ENCODE measurements around the gene NFATC1. TPM values are rescaled to one million over a fixed set of nuclear protein-coding genes. Genes with fewer than 3 reads are reported as not detected.

The NFATC1 gene
- total RNA-seq, 1 donor from 2014 or later: 18.3 TPM

- intact Hi-C loops (cut with micrococcal nuclease): no loop called here
- DNase-seq: no peak
- Histone ChIP-seq H3K4me3 (no peak overlapping the region), H3K27ac (replicated peaks) (no peak overlapping the region), H3K4me1 (peaks cover 33% of the 10 kb centered on the region), H3K36me3 (peaks cover 4% of the 10 kb centered on the region), H3K9me3 (replicated peaks) (peaks cover 27% of the 10 kb centered on the region), H3K27me3 (ENCODE audit: low read depth) (no peaks in the 10 kb centered on the region)
- no peak for TF ChIP-seq CTCF (IDR thresholded peaks at IDR 0.05; ENCODE audit: borderline replicate concordance)
Measured at GRCh38 chr18:79569720-79570119, 174.0 kb downstream of the NFATC1 start.

- Histone ChIP-seq H3K4me3 (no peak overlapping the region), H3K27ac (replicated peaks) (no peak overlapping the region), H3K36me3 (peaks cover 4% of the 10 kb centered on the region), H3K4me1 (peaks cover 29% of the 10 kb centered on the region), H3K27me3 (ENCODE audit: low read depth) (no peaks in the 10 kb centered on the region), H3K9me3 (replicated peaks) (peaks cover 27% of the 10 kb centered on the region)
- TF ChIP-seq CTCF (IDR thresholded peaks at IDR 0.05; ENCODE audit: borderline replicate concordance): no peak
- intact Hi-C loops (cut with micrococcal nuclease): no loop called here
- no peak for DNase-seq
Measured at GRCh38 chr18:79570266-79571201, 174.8 kb downstream of the NFATC1 start.

- Histone ChIP-seq H3K4me3 (no peak overlapping the region), H3K27ac (replicated peaks) (no peak overlapping the region), H3K27me3 (ENCODE audit: low read depth) (no peaks in the 10 kb centered on the region), H3K36me3 (peaks cover 4% of the 10 kb centered on the region), H3K4me1 (peaks cover 37% of the 10 kb centered on the region), H3K9me3 (replicated peaks) (peaks cover 27% of the 10 kb centered on the region)
- DNase-seq: no peak
- no peak for TF ChIP-seq CTCF (IDR thresholded peaks at IDR 0.05; ENCODE audit: borderline replicate concordance)
- intact Hi-C loops (cut with micrococcal nuclease): no loop called here
Measured at GRCh38 chr18:79571211-79572092, 175.7 kb downstream of the NFATC1 start.

- no peak for TF ChIP-seq CTCF (IDR thresholded peaks at IDR 0.05; ENCODE audit: borderline replicate concordance)
- Histone ChIP-seq H3K4me1 (peaks cover 38% of the 10 kb centered on the region), H3K27me3 (ENCODE audit: low read depth) (no peaks in the 10 kb centered on the region), H3K27ac (replicated peaks) (no peak overlapping the region), H3K36me3 (peaks cover 4% of the 10 kb centered on the region), H3K4me3 (no peak overlapping the region), H3K9me3 (replicated peaks) (peaks cover 27% of the 10 kb centered on the region)
- no peak for DNase-seq
- intact Hi-C loops (cut with micrococcal nuclease): no loop called here
Measured at GRCh38 chr18:79572093-79572780, 176.5 kb downstream of the NFATC1 start.

- no peak for TF ChIP-seq CTCF (IDR thresholded peaks at IDR 0.05; ENCODE audit: borderline replicate concordance)
- intact Hi-C loops (cut with micrococcal nuclease): no loop called here
Measured at GRCh38 chr18:79572848-79573451, 177.2 kb downstream of the NFATC1 start.

More at GRCh38 chr18:79572848-79573451, 177.2 kb downstream of the NFATC1 start:
- Histone ChIP-seq H3K4me3 (no peak overlapping the region), H3K36me3 (peaks cover 4% of the 10 kb centered on the region), H3K4me1 (peaks cover 38% of the 10 kb centered on the region), H3K9me3 (replicated peaks) (peaks cover 27% of the 10 kb centered on the region), H3K27ac (replicated peaks) (no peak overlapping the region), H3K27me3 (ENCODE audit: low read depth) (no peaks in the 10 kb centered on the region)
- no peak for DNase-seq

Data from left ventricle myocardium inferior (tissue), 1 donor.